ENCODE results near the gene NAGS.
A peak's percentile ranks its signal among the peaks of the same experiment; 100 is the strongest.

The NAGS gene

DNA sequence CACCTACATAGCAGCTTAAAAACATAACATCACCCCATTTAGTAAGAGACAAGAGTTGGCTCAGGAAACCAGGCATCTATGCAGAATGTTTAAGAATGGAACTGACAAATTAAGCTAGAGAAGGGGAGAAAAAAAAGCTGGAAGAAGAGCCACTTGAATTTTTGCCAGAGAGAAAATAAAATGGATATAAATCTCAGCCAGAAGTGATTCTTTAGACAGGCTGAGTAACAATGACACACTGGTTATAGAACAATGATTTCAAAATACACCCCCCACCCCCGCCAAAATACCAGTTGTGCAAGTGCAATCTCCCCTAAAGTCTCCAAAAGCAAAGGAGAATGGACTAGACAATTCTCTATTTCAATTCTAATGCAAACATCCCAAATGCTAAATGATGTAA, 39.6 kb downstream of the NAGS start:
- DNase-seq = peak; percentile 85 to 86

DNA sequence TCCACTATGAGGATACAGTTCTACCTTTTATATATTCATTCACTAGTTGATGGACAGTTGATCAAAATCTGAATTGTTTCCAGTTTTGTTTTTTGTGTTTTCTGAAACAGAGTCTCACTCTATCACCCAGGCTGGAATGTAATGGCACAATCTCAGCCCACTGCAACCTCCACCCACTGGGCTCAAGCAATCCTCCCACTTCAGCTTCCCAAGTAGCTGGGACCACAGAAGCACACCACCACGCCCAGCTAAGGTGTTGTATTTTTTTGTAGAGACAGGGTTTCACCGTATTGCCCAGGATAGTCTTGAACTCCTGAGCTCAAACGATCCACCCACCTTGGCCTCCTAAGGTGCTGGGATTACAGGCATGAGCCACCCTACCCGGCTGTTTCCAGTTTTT, 41.1 kb downstream of the NAGS start:
- DNase-seq = no peak

DNA sequence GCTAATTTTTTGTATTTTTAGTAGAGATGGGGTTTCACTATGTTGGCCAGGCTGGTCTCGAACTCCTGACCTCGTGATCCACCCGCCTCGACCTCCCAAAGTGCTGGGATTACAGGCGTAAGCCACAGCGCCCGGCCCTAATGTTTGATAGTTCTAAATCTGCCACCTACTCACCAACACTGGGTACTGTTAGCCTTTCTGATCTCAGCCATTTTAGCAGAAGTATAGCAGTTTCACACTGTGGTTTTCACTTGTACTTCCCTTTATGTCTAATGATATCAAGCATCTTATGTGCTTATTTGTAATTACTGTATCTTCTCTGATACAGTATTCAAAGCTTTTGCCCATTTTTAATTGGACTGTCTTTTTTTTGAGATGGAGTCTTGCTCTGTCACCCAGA, 42.5 kb downstream of the NAGS start:
- peak in 1 of 2 donors; percentile 15 for DNase-seq

DNA sequence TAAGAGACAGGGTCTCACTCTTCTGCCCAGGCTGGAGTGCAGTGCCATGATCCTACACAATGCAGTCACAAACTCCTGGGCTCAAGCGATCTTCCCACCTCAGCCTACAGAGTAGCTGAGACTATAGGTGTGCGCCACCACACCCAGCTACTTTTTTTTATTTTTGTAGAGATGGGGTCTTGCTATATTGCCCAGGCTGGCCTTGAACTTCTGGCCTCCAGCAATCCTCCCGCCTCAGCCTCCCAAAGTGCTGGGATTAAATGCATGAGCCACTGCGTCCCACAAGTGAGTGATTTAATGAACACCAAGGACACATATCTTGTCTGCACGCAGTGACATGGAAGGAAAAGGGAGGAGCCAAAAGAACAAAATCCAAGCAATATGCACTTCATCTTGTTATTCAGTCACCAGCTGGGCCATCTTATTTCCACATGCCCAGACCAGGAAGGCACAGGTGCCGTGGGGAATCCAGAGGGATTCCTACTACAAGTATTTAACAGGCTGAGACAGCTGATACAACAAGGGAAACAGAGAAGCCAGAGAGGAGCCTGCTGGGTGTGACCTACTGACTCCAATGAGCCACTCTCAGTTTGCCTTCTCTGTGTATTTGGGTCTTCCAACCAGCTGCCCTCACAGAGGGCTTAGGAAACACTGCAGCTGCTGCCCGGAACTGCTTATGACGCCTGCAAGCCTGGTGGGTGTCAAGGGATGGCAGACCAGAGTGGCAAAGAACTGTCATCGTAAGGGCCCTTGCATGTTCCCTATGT, 45.1 kb downstream of the NAGS start:
- no peak for DNase-seq

DNA sequence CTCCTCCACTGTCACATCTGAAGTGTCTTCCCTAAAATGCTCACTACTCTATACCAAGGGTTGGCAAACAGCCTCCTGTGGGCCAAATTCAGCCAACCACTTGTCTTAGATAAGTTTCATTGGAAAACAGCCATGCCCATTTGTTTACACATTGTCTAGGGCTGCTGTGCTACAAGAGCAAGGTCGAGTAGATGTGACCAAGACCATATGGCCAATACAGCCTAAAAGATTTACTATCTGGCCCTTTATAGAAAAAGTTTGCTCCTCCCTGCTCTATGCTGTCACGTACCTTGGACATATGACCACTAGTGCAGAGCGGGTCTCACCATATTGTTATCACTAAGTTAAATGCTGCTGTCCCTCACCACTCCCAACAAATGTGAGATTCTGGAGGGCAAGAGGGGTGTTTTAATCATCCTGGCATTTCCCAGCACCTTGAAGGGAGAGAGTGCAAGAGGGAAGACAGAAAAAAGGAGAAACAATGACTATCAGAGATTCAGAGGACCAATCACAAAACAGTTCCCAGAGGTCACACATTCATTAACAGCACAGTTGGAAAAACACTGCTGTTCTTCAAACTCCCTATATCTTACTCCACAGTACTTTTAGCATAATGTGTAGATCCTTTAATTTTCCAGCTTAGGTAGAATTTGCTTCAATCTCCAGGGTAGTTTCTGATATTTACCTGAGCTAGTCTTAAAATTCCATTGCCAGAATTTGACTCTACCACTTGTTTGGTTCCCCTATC, 48.9 kb downstream of the NAGS start:
- DNase-seq = no peak

All from inflammatory macrophage treated with lipopolysaccharide for 1 hour (primary cell).